K562 (cell line): ENCODE results near the gene BTBD18. TPM values are rescaled to one million over a fixed set of nuclear protein-coding genes. Genes with fewer than 3 reads are reported as not detected.

Source experiments
- CCNT2 ChIP-seq: IDR thresholded peaks from 2 replicates; pipeline ENCODE4 v1.6.1; 2011; ENCODE audit warnings: borderline replicate concordance, low read depth, mild to moderate bottlenecking, moderate library complexity, mixed read lengths, low read length; ENCODE audit not compliant: insufficient read length; ENCODE audit errors: extremely low read depth
- CREM ChIP-seq: IDR thresholded peaks from 2 replicates; pipeline ENCODE4 v1.6.1; 2014; ENCODE audit warnings: antibody characterized with exemption, low read depth
- ELF4 ChIP-seq: fragments of 450-650 bp; formaldehyde crosslinking; IDR thresholded peaks from 2 replicates; pipeline ENCODE4 v1.4.0; 2022; ENCODE audit warnings: missing genetic modification characterization
- EZH2 ChIP-seq: IDR thresholded peaks from 2 replicates; pipeline ENCODE4 v1.6.1; 2012; ENCODE audit warnings: low read depth, mild to moderate bottlenecking, inconsistent platforms, low read length, borderline replicate concordance
- HNRNPLL ChIP-seq: fragments of 200-400 bp; formaldehyde crosslinking; IDR thresholded peaks from 2 replicates; pipeline ENCODE4 v1.6.1; 2017; ENCODE audit warnings: low read length, low read depth, mild to moderate bottlenecking; ENCODE audit not compliant: poor library complexity, severe bottlenecking
- HNRNPUL1 ChIP-seq: fragments of 200-400 bp; formaldehyde crosslinking; IDR thresholded peaks from 2 replicates; pipeline ENCODE4 v1.6.1; 2017; ENCODE audit warnings: low read length
- MAFK ChIP-seq: IDR thresholded peaks from 2 replicates; pipeline ENCODE4 v1.6.1; 2011; ENCODE audit warnings: low read length, improper control_type of control experiment
- MCM5 ChIP-seq: fragments of 450-650 bp; IDR thresholded peaks from 2 replicates; pipeline ENCODE4 v1.6.1; 2016; ENCODE audit warnings: low read depth
- MIER1 ChIP-seq: fragments of 450-650 bp; IDR thresholded peaks from 2 replicates; pipeline ENCODE4 v1.6.1; 2016; ENCODE audit warnings: antibody characterized with exemption, mild to moderate bottlenecking, low read depth
- MYC ChIP-seq, 2 experiments: fragments of 250-450 bp in 1 of 2; sonication (Bioruptor Pico) in 1 of 2; IDR thresholded peaks; 2 replicates each; pipeline versions ENCODE4 v1.5.1 to v1.6.1; 2012 to 2021; ENCODE audit warnings: low read depth in 2 of 2, borderline replicate concordance in 1 of 2, improper control_type of control experiment in 1 of 2, low read length in 1 of 2, mild to moderate bottlenecking in 1 of 2, moderate library complexity in 1 of 2
- NR3C1 ChIP-seq: sonication (generic); formaldehyde crosslinking; IDR thresholded peaks from 2 replicates; pipeline ENCODE4 v1.8.1; 2022; ENCODE audit warnings: missing genetic modification reagents
- PPARD ChIP-seq: fragments of 250-450 bp; sonication (Bioruptor Pico); IDR thresholded peaks from 2 replicates; pipeline ENCODE4 v1.8.0; 2022; ENCODE audit warnings: inconsistent platforms, mild to moderate bottlenecking, moderate library complexity
- RAD51 ChIP-seq: fragments of 450-650 bp; IDR thresholded peaks from 2 replicates; pipeline ENCODE4 v1.7.1; 2016; ENCODE audit warnings: low read depth, mild to moderate bottlenecking, borderline replicate concordance
- RBM14 ChIP-seq: fragments of 200-400 bp; formaldehyde crosslinking; IDR thresholded peaks from 2 replicates; pipeline ENCODE4 v1.6.1; 2018; ENCODE audit warnings: low read depth, mild to moderate bottlenecking, low read length, moderate library complexity, borderline replicate concordance; ENCODE audit not compliant: insufficient read depth
- SP2 ChIP-seq: IDR thresholded peaks from 2 replicates; pipeline ENCODE4 v1.6.1; 2011; ENCODE audit warnings: mild to moderate bottlenecking, low read depth, low read length, moderate library complexity; ENCODE audit not compliant: poor library complexity, severe bottlenecking; ENCODE audit errors: extremely low read depth
- TAF1 ChIP-seq: IDR thresholded peaks from 2 replicates; pipeline ENCODE4 v1.6.1; 2011; ENCODE audit warnings: mild to moderate bottlenecking, low read length, moderate library complexity; ENCODE audit not compliant: insufficient read depth, control insufficient read depth, severe bottlenecking; ENCODE audit errors: extremely low read depth
- TAF7 ChIP-seq: fragments of 450-650 bp; IDR thresholded peaks from 2 replicates; pipeline ENCODE4 v1.6.1; 2016; ENCODE audit warnings: missing genetic modification characterization, missing compliant biosample characterization
- TAL1 ChIP-seq: fragments of 450-650 bp; IDR thresholded peaks from 2 replicates; pipeline ENCODE4 v1.6.1; 2016; ENCODE audit warnings: mild to moderate bottlenecking
- XRCC3 ChIP-seq: fragments of 450-650 bp; IDR thresholded peaks from 2 replicates; pipeline ENCODE4 v1.6.1; 2017; ENCODE audit warnings: mild to moderate bottlenecking, moderate library complexity
- ZKSCAN3 ChIP-seq: fragments of 250-450 bp; sonication (Bioruptor Pico); IDR thresholded peaks from 2 replicates; pipeline ENCODE4 v1.4.0; 2020
- ZKSCAN8 ChIP-seq: fragments of 200-800 bp; sonication (Bioruptor generic); IDR thresholded peaks from 2 replicates; pipeline ENCODE4 v1.6.1; 2016; ENCODE audit warnings: missing genetic modification characterization, missing compliant biosample characterization
- ZNF232 ChIP-seq: sonication (generic); formaldehyde crosslinking; IDR thresholded peaks from 2 replicates; pipeline ENCODE4 v1.8.0; 2022; ENCODE audit warnings: mild to moderate bottlenecking, missing genetic modification reagents
- ZNF699 ChIP-seq: fragments of 250-450 bp; sonication (Bioruptor Pico); IDR thresholded peaks from 2 replicates; pipeline ENCODE4 v1.8.0; 2021; ENCODE audit warnings: mild to moderate bottlenecking, moderate library complexity; ENCODE audit not compliant: insufficient replicate concordance
- polyA plus RNA-seq, 8 experiments: library from polyadenylated mRNA; depleted of rRNA in 4 of 8; stranded (reverse) in 5 of 8; unstranded in 3 of 8; fragments of >200 nt; fragmentation: Nextera tagmentation in 2 of 8; fragmentation: Illumina TruSeq in 1 of 8; extraction: Ambion mirVana in 2 of 8; extraction: Trizol in 1 of 8; gene quantifications; 2 replicates each; pipeline versions ENCODE4 v1.2.1 to v1.2.3, GENCODE V29; 2011 to 2014; ENCODE audit warnings: inconsistent platforms in 1 of 8, missing spikeins in 1 of 8
- total RNA-seq, 7 experiments: library from RNA; depleted of rRNA in 6 of 7; stranded (reverse); fragments of >200 nt in 6 of 7; fragmentation: Illumina TruSeq in 2 of 7; extraction: Trizol in 2 of 7; gene quantifications; 2 replicates each; pipeline versions ENCODE4 v1.2.1 to v1.2.3, GENCODE V29; 2011 to 2021; ENCODE audit warnings: low replicate concordance in 1 of 7
- TF ChIP-seq, protein P1 (sequence below): sonication (generic); formaldehyde crosslinking; IDR thresholded peaks from 2 replicates; pipeline ENCODE4 v1.8.0; 2022; ENCODE audit warnings: mild to moderate bottlenecking, missing genetic modification reagents
- TF ChIP-seq, protein P2 (sequence below): sonication (generic); formaldehyde crosslinking; IDR thresholded peaks from 2 replicates; pipeline ENCODE4 v1.8.1; 2023; ENCODE audit warnings: mild to moderate bottlenecking, missing genetic modification reagents

BTBD18 gene
- total and polyA plus RNA-seq, 9 of the 15 experiments (the other 6 are each of a cell fraction or from before 2014, with no cell fraction given) = 0.06 TPM; not detected in 8

GRCh38 chr11:57712256-57713150 lies 39.1 kb downstream of the BTBD18 start, which contains the start of gene TMX2 (continued):
- TF ChIP-seq TAL1 (no peak; the same call in 1 of the 2 replicates), ZNF232 (CRISPR knock-in tag) (no peak), ZNF699 (CRISPR knock-in tag) (no peak), CCNT2 (no peak), CREM (peak; percentile 93), MYC (IDR thresholded peaks at IDR 0.05; ENCODE audit: low read depth, low read length) (peak; percentile 86), MYC (CRISPR knock-in tag; IDR thresholded peaks at IDR 0.05; ENCODE audit: borderline replicate concordance, low read depth) (peak; percentile 74; the same call in 1 of the 2 replicates), PPARD (no peak), TAF1 (peak; percentile 89), MCM5 (no peak), MIER1 (no peak), TAF7 (tag) (peak; percentile 84), HNRNPLL (peak; percentile 40), EZH2 (no peak), MAFK (no peak), ELF4 (0 out of 2 replicates have a peak, but pooled peaks have one; percentile 65), SP2 (peak; percentile 49), HNRNPUL1 (no peak), XRCC3 (no peak), ZKSCAN8 (CRISPR knock-in tag) (no peak), ZKSCAN3 (no peak), RBM14 (no peak), RAD51 (no peak), NR3C1 (CRISPR knock-in tag) (no peak)
- TF ChIP-seq, protein P1, sequence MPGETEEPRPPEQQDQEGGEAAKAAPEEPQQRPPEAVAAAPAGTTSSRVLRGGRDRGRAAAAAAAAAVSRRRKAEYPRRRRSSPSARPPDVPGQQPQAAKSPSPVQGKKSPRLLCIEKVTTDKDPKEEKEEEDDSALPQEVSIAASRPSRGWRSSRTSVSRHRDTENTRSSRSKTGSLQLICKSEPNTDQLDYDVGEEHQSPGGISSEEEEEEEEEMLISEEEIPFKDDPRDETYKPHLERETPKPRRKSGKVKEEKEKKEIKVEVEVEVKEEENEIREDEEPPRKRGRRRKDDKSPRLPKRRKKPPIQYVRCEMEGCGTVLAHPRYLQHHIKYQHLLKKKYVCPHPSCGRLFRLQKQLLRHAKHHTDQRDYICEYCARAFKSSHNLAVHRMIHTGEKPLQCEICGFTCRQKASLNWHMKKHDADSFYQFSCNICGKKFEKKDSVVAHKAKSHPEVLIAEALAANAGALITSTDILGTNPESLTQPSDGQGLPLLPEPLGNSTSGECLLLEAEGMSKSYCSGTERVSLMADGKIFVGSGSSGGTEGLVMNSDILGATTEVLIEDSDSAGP (CRISPR knock-in tag) = peak; percentile 69
- TF ChIP-seq, protein P2, sequence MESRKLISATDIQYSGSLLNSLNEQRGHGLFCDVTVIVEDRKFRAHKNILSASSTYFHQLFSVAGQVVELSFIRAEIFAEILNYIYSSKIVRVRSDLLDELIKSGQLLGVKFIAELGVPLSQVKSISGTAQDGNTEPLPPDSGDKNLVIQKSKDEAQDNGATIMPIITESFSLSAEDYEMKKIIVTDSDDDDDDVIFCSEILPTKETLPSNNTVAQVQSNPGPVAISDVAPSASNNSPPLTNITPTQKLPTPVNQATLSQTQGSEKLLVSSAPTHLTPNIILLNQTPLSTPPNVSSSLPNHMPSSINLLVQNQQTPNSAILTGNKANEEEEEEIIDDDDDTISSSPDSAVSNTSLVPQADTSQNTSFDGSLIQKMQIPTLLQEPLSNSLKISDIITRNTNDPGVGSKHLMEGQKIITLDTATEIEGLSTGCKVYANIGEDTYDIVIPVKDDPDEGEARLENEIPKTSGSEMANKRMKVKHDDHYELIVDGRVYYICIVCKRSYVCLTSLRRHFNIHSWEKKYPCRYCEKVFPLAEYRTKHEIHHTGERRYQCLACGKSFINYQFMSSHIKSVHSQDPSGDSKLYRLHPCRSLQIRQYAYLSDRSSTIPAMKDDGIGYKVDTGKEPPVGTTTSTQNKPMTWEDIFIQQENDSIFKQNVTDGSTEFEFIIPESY (CRISPR knock-in tag) = no peak
